ENCODE data around the gene DMD.

DNA sequence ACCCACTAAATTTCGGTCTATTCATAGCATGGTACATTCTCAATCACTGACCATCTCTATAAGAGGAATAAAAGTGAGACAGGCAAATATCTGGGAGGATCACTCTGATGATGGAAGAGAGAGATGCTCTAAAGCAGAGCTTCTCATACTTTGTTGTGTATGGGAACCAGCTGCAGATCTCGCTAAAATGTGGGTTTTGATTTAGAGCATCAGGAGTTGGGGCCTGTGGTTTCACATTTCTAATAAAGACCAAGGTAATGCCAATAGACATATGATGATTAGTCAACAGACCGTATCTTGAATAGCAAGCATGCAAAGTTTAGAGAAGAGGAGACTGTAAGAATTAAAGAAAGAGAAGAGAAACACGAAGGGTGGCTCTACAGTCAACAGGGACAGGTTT, 2032.1 kb downstream of the DMD start:
- TF ChIP-seq, protein P1, sequence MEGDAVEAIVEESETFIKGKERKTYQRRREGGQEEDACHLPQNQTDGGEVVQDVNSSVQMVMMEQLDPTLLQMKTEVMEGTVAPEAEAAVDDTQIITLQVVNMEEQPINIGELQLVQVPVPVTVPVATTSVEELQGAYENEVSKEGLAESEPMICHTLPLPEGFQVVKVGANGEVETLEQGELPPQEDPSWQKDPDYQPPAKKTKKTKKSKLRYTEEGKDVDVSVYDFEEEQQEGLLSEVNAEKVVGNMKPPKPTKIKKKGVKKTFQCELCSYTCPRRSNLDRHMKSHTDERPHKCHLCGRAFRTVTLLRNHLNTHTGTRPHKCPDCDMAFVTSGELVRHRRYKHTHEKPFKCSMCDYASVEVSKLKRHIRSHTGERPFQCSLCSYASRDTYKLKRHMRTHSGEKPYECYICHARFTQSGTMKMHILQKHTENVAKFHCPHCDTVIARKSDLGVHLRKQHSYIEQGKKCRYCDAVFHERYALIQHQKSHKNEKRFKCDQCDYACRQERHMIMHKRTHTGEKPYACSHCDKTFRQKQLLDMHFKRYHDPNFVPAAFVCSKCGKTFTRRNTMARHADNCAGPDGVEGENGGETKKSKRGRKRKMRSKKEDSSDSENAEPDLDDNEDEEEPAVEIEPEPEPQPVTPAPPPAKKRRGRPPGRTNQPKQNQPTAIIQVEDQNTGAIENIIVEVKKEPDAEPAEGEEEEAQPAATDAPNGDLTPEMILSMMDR (conservative IDR thresholded peaks at IDR 0.05 in 1 of 2, IDR thresholded peaks at IDR 0.05 in 1 of 2; ENCODE audit: low read depth in 1 of 2, low read length in 2 of 2): no peak
- TF ChIP-seq EZH2 (IDR thresholded peaks at IDR 0.05; ENCODE audit: low read length, missing control alignments): no peak
